ES-I3 (cell line): Measurements from ENCODE around the gene PBXIP1.
"Not testable (repeated sequence)": the region's sequence is repeated elsewhere in the genome, so short reads cannot be mapped to it uniquely, and the experiment has no call there.

ENCODE experiments used
- H3K36me3 ChIP-seq: 2 replicates; pipeline ENCODE4 v1.6.1; 2013; ENCODE audit warnings: mild to moderate bottlenecking, low read length, control low read depth, moderate library complexity; ENCODE audit not compliant: insufficient read depth
- H3K4me1 ChIP-seq: 2 replicates; pipeline ENCODE4 v1.6.1; 2013; ENCODE audit warnings: mild to moderate bottlenecking, control low read depth, low read length; ENCODE audit not compliant: insufficient read depth
- H3K9ac ChIP-seq: 2 replicates; pipeline ENCODE4 v1.6.1; 2013; ENCODE audit warnings: low read depth, mild to moderate bottlenecking, low read length, moderate library complexity
- H3K9me3 ChIP-seq: 2 replicates; pipeline ENCODE4 v1.6.1; 2013; ENCODE audit warnings: mild to moderate bottlenecking, low read length, moderate library complexity; ENCODE audit not compliant: control insufficient read depth, insufficient read depth

Gene PBXIP1

DNA sequence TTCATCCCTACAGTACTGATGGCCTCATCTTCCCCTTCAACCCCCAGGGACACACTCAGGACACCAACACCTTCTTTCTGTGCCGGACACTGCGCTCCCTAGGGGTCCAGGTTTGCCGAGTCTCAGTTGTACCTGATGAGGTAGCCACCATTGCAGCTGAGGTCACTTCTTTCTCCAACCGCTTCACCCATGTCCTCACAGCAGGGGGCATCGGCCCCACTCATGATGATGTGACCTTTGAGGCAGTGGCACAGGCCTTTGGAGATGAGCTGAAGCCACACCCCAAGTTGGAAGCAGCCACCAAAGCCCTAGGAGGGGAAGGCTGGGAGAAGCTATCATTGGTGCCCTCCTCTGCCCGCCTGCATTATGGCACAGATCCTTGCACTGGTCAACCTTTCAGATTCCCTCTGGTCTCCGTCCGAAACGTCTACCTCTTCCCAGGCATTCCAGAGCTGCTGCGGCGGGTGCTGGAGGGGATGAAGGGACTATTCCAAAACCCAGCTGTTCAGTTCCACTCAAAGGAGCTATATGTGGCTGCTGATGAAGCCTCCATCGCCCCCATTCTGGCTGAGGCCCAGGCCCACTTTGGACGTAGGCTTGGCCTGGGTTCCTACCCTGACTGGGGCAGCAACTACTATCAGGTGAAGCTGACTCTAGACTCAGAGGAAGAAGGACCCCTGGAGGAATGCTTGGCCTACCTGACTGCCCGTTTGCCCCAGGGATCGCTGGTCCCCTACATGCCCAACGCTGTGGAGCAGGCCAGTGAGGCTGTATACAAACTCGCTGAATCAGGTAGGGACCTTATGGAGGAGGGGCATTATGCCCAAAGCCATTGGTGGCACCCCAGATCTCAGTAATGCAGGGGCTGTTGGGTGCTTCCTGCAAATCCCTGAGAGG lies 32.4 kb upstream of the PBXIP1 start:
- no peak overlapping the region for H3K9ac ChIP-seq
- no peaks in the 10 kb centered on the region for H3K9me3 ChIP-seq
- peaks cover 9% of the 10 kb centered on the region; the same call in 1 of the 2 replicates for H3K4me1 ChIP-seq
- H3K36me3 ChIP-seq: peaks cover 14% of the 10 kb centered on the region

GRCh38 chr1:154987326-154987725 lies 31.4 kb upstream of the PBXIP1 start:
- Histone ChIP-seq H3K36me3 (peaks cover 14% of the 10 kb centered on the region), H3K9me3 (no peaks in the 10 kb centered on the region), H3K4me1 (peaks cover 8% of the 10 kb centered on the region; the same call in 1 of the 2 replicates), H3K9ac (no peak overlapping the region)

DNA sequence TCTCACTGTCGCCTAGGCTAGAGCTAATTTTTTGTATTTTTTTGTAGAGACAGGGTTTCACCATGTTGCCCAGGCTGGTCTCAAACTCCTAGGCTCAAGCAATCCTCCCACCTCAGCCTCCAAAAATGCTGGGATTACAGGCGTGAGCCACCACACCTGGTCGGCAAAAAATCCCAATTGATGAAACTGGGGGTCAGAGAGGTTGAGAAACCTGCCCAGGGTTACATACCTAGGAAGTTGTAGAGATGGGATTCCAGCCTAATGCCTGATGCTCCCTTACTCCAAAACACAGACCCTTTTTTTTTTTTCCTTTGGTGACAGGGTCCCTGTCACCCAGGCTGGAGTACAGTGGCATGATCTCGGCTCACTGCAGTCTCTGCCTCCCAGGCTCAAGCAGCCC lies 30.8 kb upstream of the PBXIP1 start:
- not testable (repeated sequence) for H3K9ac ChIP-seq, H3K4me1 ChIP-seq, H3K9me3 ChIP-seq
- H3K36me3 ChIP-seq: peaks cover 14% of the 10 kb centered on the region

DNA sequence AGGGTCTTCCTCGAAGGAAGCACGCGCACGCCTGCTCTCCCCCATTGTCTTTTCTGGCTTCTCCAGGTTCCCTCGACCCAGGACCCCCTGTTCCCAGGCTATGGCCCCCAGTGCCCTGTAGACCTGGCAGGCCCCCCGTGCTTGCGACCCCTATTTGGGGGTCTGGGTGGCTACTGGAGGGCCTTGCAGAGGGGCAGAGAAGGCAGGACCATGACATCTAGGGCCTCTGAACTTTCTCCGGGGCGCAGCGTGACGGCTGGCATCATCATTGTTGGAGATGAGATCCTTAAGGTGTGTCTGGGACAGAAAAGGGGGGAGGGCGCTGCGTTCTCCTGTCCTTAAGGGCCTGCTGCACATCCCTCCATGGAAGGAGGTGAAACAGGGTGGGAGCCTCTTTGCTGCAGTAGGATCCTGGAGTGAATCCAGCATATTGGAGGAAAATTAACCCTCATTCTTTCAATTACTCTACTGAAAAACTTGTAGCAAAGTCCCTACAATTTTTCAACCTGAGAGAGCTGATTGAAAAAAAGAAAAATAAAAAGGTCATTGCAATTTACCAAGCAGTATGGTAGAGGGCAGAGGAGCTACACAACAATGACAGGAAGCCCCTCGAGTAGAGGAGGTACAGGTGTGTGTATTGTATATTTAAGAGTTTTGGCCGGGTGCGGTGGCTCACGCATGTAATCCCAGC lies 28.0 kb upstream of the PBXIP1 start:
- H3K4me1 ChIP-seq: peaks cover 9% of the 10 kb centered on the region; the same call in 1 of the 2 replicates
- peaks cover 21% of the 10 kb centered on the region for H3K36me3 ChIP-seq
- peak overlapping the region; percentile 82 for H3K9ac ChIP-seq
- H3K9me3 ChIP-seq: no peaks in the 10 kb centered on the region

DNA sequence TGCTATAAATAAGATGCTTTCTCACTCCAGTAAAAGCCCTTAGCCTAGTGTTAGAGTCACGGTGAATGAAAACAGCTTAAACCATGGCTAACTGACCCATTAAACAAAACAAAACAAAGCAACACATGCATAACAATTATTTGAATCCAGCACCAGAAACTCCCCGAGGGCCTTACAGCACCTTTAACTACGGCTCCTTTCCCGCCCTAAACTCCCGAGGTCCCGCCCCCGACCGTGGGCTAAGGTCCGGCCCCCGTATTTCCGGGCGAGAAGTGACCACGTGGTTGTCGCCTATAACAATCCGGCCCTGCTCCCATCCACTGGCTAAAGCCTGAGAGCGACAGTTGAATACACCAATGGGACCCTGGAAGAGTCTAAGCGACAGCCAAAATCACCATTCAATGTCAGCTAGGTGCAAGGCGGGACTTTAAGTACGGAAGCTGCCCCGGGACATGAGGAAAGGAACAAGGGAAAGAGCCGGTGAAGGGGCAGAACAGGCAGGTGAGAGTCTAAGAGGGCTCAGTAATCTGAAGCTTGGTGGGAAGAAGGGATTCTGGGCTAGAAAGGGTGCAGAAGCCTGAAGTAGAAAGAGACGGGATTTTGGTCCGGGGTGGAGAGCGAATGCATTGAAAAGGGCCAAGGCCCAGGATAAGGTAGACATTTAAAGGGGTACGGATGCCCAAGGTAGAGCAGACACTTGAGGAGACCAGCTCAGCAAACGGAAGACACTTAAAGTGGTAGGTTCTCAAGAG lies 27.2 kb upstream of the PBXIP1 start, which contains the start of gene FLAD1:
TSS of gene FLAD1 (plus strand) at position 448 of the 752 bp plus-strand sequence. CDS start 351 bp downstream, outside the sequence.
- Histone ChIP-seq H3K4me1 (peaks cover 9% of the 10 kb centered on the region; the same call in 1 of the 2 replicates), H3K9ac (peak within 1 kb of the TSS; percentile 82), H3K9me3 (no peaks in the 10 kb centered on the region), H3K36me3 (peaks cover 23% of the 10 kb centered on the region)

DNA sequence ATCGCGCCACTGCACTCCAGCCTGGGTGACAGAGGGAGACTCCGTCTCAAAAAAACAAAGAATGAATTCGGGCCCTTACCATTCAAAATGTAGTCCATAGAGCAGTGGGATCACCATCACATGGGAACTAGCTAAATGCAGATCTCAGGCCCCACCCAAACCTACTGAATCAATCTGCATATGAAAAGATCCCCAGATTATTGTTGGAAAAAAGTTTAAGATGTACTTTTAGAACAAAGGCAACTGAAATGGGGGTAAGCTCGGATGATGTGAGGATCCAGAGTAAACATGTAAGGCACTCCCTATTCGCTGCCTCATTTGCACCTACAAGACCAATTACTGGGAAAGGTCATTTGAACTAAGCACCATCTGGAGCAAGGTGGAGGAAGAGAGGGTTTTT lies 26.4 kb upstream of the PBXIP1 start:
- Histone ChIP-seq H3K9me3 (no peaks in the 10 kb centered on the region), H3K4me1 (peaks cover 9% of the 10 kb centered on the region; the same call in 1 of the 2 replicates), H3K36me3 (peaks cover 17% of the 10 kb centered on the region), H3K9ac (peak overlapping the region; percentile 49; the same call in 1 of the 2 replicates)

GRCh38 chr1:154978360-154978759 lies 22.5 kb upstream of the PBXIP1 start:
- H3K36me3 ChIP-seq: peaks cover 15% of the 10 kb centered on the region; the same call in 1 of the 2 replicates
- peaks cover 7% of the 10 kb centered on the region for H3K4me1 ChIP-seq
- H3K9ac ChIP-seq: no peak overlapping the region
- H3K9me3 ChIP-seq: no peaks in the 10 kb centered on the region

DNA sequence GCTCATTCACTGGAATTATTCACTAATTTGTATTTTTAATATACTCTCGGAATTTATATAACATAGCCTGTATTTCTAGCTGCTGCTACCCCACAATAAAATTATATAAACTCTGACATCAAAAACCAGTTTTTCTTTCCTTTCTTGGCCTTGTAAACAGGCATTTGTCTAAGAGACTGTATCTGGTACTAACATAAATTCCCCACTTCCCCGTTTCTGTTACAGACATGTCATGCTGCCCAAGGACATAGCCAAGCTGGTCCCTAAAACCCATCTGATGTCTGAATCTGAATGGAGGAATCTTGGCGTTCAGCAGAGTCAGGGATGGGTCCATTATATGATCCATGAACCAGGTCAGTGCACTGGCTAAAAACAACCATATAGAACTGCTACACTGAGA lies 21.9 kb upstream of the PBXIP1 start:
- not testable (repeated sequence) for H3K9me3 ChIP-seq, H3K9ac ChIP-seq, H3K4me1 ChIP-seq
- H3K36me3 ChIP-seq: peaks cover 15% of the 10 kb centered on the region; the same call in 1 of the 2 replicates

DNA sequence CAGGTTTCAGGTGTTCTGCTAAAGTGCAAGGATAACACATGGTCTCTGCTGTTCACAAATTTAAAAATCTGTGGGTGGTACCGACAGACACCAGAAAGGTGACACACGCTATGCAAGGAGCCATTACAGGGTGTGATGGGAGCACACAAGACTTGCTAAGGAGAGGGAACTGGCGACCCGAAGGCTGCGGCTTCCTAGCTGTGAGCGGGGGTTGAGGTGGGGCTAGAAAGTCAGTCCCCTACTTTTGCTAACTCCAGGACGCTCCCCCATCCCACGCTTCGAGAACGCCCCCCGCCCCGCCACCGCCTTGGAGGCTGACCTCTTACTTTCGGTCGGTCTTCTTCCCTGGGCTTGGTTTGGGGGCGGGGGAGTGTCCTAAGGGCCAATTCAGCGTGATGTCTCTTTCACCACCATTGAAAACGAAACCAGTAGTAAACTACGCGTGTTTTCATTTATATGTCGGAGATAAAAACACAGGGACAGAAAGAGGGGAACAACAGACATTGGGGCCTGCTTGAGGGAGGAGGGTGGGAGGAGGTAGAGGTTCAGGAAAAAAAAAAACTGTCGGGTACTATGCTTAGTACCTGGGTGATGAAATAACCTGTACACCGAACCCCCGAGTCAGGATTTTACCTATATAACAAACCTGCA lies 19.6 kb upstream of the PBXIP1 start:
- Histone ChIP-seq H3K9me3 (no peaks in the 10 kb centered on the region), H3K9ac (peak overlapping the region; percentile 69), H3K4me1 (peaks cover 11% of the 10 kb centered on the region), H3K36me3 (peaks cover 13% of the 10 kb centered on the region; the same call in 1 of the 2 replicates)

- Histone ChIP-seq H3K4me1 (peaks cover 11% of the 10 kb centered on the region), H3K9me3 (no peaks in the 10 kb centered on the region), H3K36me3 (peaks cover 13% of the 10 kb centered on the region; the same call in 1 of the 2 replicates), H3K9ac (peak overlapping the region; percentile 69)
These were observed 19.0 kb upstream of the PBXIP1 start for GRCh38 chr1:154974808-154975408.

DNA sequence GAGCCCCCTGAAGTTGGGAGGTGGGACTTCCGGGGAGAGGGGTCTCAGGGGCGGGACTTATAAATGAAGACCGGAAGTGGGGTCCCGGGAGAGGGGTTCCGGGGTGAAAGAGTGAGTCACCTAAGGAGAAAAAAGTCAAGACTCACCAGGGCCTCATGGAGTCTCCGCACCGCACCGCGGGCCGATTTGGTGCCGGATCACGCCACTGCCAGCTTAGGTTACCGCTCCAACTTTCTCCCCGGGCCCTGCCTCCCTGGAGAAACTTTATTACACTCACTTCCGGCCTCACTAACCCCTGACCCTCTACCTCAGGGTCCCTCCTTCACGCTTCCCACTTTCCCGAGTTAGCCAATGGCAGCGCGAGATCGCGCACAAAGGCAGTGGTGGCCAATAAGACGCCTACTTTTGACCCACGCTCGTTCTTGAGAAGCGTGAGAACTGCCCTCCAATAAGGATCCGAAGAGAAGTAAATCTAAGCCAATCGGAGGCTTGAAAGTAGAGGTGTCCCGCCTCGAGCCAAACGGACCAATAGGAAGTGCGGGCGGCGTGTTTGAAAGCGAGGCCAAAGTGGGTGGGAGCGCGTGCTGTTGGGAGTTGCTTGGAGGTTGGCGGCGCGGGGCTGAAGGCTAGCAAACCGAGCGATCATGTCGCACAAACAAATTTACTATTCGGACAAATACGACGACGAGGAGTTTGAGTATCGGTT lies 18.4 kb upstream of the PBXIP1 start, which contains the start of gene CKS1B:
TSS of gene CKS1B (plus strand) at position 580 of the 706 bp plus-strand sequence. CDS start at position 645, 65 bp downstream.
- H3K4me1 ChIP-seq: peaks cover 11% of the 10 kb centered on the region
- H3K9ac ChIP-seq: peak within 1 kb of the TSS; percentile 69
- H3K9me3 ChIP-seq: no peaks in the 10 kb centered on the region
- H3K36me3 ChIP-seq: peaks cover 8% of the 10 kb centered on the region; the same call in 1 of the 2 replicates

- peak overlapping the region; percentile 69 for H3K9ac ChIP-seq
- H3K4me1 ChIP-seq: peaks cover 11% of the 10 kb centered on the region
- H3K9me3 ChIP-seq: no peaks in the 10 kb centered on the region
- peaks cover 5% of the 10 kb centered on the region; the same call in 1 of the 2 replicates for H3K36me3 ChIP-seq
These were observed 17.6 kb upstream of the PBXIP1 start for GRCh38 chr1:154973344-154974101.
